ENCODE results near the gene ARID1B.
A peak's percentile ranks its signal among the peaks of the same experiment; 100 is the strongest.

The ARID1B gene

DNA sequence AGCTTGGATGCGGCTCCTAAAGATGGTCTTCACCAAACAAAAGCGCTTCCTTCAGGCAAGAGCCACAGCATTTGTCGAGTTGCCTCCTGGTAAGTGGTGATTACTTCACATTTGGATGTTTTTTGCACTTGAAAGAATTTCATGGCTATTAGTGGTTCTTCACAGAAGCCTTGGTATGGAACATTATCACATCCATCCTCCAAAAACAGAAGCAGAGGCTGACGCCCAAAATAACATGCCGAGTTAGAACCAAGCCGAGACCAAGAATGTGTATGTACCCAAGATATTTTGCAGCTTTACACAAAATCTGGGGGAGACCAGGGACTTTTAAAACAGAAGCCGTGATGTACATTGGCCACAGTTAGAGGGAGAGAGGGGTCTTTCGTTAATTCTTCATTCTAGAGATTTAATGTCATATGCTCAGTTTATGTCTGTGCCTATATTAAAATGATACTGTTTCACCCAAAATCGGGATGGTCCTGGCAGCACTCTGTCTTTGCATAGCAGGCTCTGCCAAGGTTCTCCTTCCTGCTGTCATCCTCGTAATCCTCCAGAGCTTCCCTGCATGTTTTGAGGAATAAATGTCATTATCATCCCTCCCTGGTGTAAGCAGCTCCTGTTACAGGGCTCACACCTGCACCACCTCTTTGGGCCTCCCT lies 436.9 kb downstream of the ARID1B start:
- no peak for DNase-seq (ENCODE audit: low spot score)

DNA sequence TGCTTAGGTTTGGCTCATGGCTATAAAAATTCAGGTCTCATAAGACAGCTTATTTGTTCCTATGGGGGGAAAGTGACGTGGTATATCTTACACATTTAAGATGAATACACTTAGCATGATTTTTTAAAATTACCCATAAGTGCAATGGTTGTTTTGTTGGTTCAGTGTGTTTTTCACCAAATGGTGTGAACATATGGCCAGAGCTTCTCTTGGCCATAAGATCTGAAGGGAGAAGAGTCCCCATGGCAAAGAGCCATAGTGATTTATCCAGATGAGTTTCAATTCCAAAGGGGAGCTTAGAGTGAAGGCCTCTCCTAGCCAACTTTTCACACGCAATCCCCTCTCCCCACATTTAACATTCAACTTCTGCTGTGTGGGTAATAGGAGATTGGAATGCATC lies 438.5 kb downstream of the ARID1B start:
- DNase-seq (ENCODE audit: low spot score), result no peak

DNA sequence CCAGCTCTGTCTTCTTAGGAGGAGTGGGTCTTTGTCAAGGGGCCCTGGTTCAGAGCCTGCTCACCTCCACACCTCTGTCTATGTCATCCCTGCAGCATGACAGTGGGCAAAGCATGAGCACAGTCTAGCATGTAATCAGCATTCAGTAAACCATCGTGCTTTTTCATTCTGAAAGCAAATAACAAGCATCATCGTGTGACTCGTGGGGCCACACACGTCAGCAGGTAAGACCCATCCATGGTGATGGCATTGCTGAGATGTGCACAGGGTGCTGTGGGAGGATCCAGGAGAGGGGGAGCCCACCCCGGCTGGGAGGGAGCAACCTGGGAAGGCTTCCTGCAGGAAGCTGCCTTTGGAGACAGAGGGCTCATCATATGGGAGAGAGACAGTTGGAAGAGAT lies 439.4 kb downstream of the ARID1B start:
- no peak for DNase-seq (ENCODE audit: low spot score)

DNA sequence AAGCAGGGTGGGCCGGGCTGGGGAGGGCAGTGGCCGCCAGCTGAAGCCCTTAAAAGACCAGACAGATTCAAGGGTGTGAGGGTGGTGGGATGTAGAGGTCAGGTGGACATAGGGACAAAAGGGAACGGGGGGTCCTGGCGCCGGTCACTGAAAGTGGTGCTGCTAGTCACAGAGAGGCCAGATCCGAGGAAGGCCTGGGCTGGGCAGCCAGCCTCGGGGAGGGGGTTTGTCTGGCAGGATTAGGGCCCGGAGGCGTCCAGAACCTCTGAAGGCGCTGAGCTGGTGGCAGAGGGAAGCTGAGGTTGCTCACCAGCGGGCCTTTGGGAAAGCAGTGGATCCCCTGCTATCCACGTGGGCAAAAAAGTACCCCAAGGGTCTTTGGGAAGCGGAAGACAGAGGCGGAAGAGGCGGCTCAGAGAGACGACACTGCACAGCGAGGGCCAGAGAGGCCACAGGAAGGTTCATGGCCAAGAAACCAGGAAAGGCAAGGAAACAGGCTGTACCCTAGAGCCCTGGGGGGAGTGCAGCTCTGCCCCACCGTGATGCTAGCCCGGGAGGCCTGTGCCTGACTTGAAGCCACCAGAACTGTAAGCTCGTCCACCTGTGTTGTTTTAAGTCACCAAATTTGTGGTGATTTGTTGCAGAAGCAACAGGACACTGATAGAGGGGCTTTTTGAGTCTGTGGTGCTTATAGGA lies 440.2 kb downstream of the ARID1B start:
- no peak for DNase-seq (ENCODE audit: low spot score)

DNA sequence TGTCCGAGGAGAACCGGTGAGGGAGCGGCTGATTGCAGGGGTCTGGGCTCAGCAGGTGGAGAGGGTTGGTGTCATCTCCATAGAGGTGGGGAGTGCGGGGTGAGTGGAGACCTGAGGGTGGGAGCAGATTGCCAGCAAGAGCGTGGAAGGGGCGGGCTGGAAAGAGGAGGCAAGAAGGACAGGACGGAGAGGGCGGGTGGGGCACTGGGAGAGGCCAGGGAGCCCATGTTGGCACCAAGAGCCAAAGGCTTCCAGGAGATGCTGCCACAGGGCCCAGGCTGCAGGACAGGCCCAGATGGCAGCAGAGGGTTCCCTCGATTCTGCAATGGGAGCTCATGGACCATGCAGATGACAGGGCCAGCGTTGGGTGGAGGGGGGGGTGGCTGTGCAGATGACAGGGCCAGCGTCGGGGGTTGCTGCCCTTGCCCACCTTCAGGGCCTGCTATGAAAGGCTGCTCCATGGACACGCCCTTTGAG lies 440.8 kb downstream of the ARID1B start:
- no peak for DNase-seq (ENCODE audit: low spot score)

DNA sequence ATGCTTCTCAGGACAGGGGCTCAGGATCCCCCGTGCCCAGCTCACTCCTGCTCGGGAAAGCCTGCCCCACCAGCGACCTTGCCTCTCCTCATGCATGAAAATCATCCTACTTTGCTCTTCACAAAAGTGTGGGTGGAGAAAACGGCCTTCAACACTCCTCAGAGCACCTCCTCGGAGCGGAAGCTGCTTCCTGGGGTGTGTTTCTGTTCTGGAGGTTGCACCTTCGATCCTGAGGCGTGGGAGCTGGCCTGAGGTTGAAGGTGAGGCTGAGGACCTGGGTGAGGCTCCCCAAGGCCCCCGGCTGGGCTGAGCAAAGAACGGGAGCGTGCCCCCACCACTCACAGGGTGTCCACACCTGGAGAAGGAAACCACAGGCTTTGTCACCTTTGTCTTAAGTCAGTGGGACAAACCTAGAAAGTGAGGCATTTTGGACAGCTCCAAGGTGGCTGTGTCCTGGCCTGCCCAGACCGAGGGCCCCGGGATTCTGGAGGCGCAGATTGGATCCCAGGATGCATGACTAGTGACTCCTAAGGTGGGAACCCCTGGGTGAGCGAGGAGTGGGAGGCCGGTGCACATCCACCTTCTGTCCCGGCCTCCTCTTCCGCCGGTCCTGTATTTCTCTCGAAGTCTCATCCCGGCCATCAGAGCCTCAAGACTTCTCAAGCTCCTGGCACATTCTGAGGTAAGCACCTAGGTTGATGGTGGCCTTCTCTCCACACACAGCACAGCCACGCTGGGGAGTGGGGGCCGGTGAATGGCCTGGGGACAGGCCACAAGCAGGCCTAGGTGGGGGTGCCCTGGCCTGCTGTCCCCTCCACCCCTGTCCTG lies 441.4 kb downstream of the ARID1B start:
- no peak for DNase-seq (ENCODE audit: low spot score)

DNA sequence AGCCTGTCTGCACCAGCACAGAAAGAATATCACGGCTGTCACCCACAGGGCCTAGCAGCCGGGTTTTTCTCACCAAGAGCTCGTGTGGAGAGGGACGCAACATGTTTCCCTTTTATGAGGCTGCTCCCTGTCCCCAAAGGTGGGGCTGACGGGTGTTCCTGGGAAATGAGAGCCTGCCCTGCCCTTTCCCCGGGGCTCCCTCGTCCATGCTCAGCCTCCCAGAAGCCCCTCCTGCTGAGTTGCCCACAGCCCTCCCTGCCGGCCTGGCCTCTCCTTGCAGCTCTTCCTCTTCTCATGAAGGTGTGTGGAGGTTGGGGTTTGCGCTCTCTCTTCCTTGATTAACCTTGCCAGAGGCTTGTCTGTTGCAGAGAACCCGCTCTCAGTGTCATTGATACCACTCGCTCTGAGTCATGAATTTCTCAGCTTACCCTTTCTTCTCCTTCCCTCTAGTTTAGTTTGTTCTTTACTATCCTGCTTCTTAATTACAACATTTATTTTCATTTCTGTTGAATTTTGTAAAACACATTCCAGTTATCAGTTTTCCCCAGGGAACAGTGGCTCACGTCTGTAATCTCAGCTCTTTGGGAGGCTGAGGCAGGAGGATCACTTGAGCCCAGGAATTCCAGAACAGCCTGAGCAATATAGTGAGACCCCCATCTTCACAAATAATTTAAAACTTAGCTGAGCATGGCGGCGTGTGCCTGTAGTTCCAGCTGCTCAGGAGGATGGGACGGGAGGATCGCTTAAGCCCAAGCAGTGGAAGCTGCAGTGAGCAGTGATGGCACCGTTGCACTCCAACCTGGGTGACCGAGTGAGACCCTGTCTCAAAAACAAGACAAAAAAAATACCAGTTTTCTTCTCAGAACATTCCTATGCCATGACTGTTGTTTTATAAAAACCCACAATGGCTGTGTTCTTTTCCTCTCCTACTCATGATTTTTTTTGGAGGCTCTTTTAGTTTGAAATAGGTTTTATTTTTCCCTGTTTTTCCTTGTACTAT lies 442.3 kb downstream of the ARID1B start:
- no peak for DNase-seq (ENCODE audit: low spot score)

DNA sequence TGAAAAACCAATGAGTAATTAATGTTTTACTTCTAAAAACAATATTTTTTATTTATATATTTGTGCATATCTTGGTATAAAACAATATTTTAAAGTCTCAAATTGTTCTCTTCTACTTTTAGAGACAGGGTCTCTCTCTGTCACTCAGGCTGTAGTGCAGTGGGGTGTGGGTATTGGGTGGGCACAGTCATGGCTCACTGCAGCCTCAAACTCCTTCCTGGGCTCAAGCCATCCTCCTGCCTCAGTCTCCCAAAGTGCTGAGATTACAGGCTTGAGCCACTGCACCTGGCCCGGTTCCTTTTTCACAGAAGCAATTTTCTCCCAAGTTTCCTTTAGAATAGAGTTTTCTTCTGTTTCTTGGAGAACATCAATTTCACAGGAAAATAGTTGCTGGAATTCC lies 443.3 kb downstream of the ARID1B start:
- DNase-seq (ENCODE audit: low spot score), result no peak

DNA sequence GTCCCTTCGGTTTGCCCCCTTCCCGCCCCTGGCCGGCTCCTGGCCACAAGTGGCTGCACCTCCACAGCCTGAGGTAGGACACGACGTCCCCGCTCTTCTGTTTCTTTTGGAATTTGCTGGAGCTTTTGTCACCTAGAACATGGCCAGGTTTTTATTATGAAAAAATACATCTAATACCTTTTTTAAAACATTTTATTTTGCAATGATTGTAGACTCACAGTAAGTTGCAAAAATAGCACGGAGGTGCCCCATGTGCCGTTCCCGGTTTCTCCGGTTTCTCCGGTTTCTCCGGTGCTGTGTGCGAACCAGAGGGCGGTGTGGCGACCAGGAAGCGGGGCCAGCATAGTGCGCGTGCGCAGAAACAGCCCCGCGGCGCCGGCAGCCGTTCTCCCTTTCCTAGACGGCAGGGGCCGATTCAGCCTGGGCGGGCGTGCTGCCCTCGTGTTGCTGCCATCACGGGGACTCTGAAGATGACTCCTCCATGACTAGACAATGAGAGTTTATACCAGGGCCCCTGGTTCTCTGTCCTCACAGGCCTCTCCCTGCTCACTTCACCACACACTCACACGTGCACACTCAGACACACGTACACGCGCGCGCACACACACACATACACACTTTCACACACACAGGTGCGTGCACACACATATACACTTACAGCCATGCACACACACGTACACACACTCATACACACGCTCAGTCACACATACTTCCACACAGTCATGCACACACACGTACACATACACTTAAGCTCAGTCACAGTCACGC lies 444.1 kb downstream of the ARID1B start:
- DNase-seq (ENCODE audit: low spot score), result peak; percentile 96

DNA sequence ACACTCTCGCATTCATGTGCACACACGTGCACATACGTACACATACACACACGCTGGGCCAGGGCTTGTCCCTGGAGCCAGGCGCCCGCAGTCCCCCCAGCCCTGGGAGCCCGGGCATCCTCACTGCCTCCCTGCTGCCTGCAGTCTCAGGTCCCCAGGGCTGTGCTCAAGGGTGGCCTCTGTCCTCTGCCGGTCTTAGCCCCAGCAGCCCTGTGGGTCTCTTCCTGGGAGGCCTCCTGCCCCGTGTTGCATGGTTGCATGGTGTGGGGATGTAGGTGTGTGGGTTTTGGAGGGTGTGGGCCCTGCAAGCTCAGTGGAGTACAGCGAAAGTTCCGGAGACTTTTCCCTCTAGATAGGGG lies 444.6 kb downstream of the ARID1B start:
- no peak for DNase-seq (ENCODE audit: low spot score)

DNA sequence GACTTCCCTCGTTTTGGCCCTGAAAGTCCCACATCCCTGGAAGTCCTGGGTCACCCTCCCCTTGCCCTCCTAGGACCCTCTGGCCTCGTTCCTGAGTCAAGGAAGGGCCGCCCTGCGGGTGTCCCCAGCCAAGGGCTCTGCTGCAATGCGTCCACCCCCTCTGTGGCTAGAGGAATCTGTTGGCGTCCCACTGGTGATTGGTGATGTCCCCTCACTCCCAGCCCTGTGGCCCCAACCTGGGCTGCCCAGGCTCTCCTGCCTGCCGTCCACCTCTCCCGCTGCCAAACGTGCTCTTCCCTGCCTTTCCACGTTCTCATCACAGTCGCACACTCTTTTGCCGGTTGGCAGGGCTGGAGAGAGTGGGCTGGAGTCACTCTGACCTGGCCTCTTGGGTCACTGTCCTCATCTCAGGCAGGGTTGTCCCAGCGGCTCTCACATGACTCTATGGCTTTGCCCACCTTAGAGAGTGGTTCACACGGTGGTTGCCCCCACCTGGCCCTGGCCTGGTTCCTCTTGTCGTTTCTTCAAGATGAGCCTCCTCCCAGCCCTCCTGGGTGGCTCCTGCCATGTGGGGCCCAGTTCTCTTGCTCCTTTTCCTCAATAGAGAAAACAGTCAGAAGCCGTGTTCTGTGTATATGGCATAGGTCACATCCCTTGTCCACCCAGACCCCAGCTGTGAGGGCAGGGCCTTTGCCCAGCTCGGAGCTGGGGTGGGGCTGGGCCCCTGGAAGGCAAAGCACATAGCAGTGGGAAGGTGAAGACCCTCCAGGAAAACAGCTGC lies 445.2 kb downstream of the ARID1B start:
- DNase-seq (ENCODE audit: low spot score), result no peak

DNA sequence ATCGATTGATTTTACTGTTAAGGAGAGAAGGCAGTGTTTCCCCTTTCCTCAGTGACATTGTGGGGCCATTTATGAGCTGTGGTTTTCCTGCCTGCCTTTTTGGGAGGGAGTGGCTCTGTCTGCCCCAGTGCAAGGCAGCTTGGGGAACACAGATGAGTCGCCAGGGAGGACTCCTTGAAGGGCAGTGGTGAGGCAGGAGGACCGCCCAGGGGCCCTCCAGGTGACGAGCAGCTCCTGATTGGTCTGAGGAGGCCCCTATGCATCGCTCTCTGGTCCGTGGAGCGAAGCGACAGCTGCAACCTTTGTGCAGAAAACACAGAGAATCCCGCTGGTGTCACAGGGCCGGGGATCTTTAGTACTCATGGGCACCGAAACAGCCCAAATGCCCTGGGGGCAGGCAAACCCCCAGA lies 445.8 kb downstream of the ARID1B start:
- DNase-seq (ENCODE audit: low spot score), result no peak

DNA sequence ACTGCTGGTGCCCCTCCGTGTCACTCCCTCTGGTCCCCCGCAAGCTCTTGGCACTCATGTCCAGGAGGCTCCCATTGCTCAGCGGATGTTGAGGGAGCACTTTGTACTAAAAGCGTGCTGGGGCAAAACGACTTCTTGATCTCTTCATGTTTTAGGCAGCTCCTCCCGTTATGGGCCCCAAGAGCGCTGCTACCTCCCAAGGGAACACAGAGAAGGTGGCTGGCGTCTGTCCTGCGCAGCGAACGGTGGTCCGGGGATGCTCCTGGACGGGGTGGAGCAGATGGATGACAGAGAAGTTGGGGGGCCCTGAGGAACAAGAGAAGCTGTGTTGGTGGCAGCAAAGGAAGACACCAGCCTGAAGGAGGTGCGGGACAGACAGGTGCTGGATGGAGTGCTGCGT lies 446.3 kb downstream of the ARID1B start:
- DNase-seq (ENCODE audit: low spot score), result no peak

DNA sequence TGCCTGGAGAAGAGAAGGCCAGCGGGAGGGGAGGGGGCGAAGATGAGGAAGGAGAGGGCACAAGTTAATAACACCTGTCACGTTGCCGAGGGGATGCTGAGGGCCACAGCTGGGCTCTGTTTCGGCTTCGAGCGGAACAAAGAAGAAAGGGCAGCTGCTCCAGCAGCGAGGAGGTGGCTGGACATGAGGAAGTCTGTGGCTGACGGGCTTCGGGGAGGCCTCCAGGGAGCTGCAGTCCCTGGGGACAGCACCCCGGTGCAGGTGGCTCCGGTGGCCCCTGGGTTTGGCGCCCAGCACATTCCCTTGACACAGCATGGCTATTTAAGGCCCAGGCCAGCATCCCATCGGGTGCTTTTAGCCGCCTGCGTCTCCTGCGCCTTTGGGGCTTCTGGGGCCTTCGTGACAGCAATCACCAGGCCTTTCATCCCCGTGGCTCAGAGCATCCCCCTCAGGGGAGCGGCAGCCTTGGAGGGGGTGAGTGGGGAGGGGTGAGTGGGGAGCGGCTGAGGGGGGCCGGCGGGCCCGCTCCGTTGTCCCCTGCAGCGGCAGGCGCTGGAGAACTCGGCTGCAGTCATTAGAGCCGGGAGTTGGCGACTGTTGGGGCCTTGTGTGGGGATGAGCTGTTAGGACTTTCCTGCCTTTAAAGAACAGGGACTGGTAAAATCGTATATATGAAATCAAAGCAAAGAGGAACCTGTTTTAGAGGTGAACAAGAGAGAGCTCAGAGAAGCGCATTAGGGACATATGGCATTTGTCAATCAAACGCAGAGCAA lies 447.2 kb downstream of the ARID1B start:
- no peak for DNase-seq (ENCODE audit: low spot score)

DNA sequence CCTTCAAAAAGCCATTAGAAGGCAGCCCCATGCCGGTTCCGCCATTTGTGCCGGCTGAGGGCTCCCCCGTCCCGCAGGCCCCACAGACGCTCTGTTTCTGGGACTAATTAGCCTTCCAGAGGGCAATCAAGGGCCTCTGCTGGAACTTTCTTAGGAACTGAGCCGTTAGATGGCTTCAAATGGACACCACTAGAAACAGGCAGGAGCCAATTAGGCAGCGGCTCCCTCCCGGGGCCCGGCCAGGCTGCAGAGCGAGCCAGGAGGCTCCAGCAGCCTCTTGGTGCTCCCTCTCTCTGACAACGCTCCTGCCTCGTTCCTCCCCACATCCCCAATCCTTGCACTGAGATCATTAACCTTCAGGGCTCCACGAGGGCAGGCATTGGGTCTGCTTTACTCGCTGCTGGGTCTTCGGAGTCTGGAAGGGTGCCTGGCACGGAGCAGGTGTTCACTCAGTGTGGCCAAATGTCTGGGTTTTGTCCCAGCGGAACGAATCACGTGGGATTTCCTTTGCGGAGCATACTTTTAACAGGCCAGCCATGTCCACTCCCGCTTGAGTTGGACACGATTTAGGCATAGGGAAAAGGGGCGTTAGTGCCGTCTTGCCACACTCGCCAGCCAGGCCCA lies 447.9 kb downstream of the ARID1B start:
- no peak for DNase-seq (ENCODE audit: low spot score)

DNA sequence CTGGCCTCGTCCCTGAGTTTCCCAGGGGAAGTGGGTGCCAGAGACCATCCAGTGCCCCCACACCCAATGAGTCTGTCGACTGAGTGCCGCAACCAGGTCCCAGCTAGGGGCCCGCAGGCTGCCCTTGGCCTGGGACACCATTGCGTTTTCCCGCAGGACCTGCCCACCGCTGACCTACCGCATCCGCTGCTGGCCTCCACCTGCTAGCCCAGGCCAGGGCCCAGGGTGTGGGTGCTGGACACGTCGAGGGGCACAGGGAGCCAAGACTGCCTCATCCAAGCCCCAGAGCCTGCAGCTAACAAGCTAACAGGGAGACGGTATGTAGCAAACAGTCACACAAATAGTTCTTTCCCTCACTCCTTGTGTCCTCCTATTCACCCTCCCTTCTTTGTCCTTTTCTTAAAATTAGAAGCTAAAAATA lies 448.4 kb downstream of the ARID1B start:
- DNase-seq (ENCODE audit: low spot score), result no peak

DNA sequence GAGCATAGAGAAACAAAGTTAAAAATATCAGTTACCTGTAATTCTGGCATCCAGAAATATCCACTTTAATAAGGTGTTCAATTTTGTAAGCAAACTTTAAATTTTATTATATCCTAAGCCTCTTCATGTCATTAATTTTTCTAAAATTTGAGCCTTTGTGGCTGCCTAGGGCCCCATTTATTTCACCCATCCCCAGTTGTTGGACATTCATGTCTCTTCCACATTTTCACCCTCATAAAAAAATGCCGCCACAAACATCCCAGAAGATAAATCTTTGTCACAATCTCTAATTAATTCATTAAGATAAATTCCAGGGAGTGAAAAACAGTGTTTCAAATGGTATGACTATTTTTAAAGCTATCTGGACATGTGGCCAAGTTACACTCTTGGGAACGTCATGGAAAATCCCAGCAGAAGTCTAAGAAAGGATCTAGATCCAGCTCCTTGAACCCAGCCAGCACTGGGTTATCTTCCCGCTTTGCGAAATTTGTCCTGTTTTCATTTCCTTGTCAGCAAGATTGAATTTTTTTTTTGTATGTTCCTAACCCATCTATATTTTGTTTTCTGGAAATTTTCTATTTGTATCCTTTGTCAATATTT lies 448.9 kb downstream of the ARID1B start:
- DNase-seq (ENCODE audit: low spot score), result no peak

DNA sequence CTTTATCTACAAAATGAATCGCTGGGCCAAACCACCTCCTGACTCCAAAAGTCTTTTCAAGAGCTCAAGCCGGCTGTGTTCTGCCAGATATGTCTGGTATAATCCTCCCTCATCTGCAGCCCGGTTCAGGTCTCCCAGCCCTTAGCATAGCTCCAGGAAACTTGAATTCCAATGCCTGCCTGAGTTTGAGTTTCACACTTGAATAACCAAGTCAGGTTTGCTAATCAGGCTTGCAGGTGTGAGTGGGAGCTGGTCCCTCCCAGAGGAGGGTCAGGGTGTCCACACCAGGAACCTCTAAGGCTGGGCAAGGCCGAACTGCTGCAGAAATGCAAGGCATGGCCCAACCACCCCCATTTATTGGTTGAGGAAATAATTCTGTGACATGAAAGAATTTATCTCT lies 449.6 kb downstream of the ARID1B start:
- no peak for DNase-seq (ENCODE audit: low spot score)
